ENCODE results near the gene TAS2R50. TPM values are rescaled to one million over a fixed set of nuclear protein-coding genes. Genes with fewer than 3 reads are reported as not detected.
"Not testable (repeated sequence)": the region's sequence is repeated elsewhere in the genome, so short reads cannot be mapped to it uniquely, and the experiment has no call there.

TAS2R50 gene, protein sequence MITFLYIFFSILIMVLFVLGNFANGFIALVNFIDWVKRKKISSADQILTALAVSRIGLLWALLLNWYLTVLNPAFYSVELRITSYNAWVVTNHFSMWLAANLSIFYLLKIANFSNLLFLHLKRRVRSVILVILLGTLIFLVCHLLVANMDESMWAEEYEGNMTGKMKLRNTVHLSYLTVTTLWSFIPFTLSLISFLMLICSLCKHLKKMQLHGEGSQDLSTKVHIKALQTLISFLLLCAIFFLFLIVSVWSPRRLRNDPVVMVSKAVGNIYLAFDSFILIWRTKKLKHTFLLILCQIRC
- total RNA-seq: 1 to 10 TPM; 2.0 to 3.2 TPM
- long read RNA-seq, donor 1: 0 reads
- long read RNA-seq, donor 2: 0 reads

DNA sequence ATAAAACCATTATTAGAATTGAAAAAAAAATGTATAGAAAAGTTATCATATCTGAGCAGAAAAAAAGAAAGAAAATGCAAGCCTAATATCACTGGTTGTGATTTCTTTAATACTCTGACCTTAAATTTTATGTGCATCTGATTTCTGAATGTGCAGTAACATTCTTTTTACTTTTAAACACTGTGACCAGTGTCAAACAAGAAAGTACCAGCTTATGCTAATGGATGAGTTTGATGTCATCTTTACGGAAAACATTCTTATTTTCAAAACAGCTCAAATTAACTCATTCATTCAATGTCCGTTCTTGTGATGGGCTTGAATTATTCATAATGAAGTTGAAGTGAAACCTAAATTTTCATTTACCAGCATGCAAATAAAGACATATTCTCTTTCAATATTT, at the start of gene TAS2R50:
TSS of gene TAS2R50 (minus strand) at position 101 of the 400 bp plus-strand sequence. CDS start at position 49, 52 bp downstream.
- intact Hi-C loops (cut with DNase I): no loop called here
- no peak for DNase-seq (ENCODE audit: low spot score)

DNA sequence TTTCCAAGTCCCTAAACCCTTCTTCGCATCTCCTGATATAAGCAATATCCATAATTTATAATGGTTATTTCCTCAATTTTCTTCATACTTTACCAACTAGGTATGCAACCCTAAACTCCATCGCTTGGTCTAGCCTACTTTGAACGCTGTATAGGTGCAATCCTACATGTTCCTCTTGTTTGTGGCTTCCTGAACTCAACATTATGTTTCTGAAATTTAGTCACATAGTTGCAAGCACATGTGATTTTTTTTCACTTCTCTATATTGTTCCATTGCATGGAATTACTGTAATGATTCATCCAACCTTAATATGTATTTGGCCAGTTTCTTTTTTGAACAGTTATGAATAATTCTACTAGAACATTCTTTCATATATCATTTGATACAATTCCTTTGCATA, 47.2 kb upstream of the TAS2R50 start:
- DNase-seq (ENCODE audit: low spot score); intact Hi-C loops (cut with DNase I): not testable (repeated sequence)

DNA sequence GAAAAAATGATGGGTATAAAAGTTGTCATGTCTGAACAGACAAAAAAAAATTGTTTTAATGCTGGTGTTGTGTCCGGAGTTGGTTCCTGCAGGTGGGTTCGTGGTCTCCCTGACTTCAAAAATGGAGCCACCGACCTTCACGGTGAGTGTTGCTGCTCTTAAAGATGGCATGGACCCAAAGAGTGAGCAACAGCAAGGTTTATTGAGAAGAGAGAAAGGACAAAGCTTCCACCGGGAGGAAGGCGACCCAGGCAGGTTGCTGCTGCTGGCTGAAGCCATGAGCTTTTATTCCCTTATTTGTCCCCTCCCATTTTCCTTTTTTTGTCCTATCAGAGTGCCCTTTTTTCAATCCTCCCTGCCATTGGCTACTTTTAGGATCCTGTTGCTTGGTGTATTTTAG, 44.6 kb upstream of the TAS2R50 start, which contains the start of gene TAS2R31:
TSS of gene TAS2R31 (minus strand) at position 101 of the 400 bp plus-strand sequence. CDS start at position 29, 72 bp downstream.
- DNase-seq (ENCODE audit: low spot score): no peak
- intact Hi-C loops (cut with DNase I): no loop called here

DNA sequence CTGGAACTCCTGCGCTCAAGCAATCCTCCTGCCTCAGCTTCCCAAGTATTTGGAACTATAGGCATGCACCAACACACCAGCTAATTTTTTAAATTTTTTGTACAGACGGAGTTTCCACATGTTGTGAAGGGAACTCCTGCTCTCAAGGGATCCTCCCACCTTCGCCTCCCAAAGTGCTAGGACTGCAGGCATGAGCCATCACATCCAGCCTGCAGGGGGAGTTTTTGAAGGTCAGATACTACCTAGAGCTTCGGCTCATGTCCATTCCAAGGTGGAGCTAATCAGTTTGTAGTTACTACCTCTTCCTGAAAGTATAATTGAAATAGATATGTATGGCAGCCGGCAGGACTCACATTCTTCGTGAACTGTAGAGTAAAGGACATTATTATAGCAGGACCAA, 39.4 kb upstream of the TAS2R50 start:
- intact Hi-C loops (cut with DNase I): no loop called here
- DNase-seq (ENCODE audit: low spot score): no peak

DNA sequence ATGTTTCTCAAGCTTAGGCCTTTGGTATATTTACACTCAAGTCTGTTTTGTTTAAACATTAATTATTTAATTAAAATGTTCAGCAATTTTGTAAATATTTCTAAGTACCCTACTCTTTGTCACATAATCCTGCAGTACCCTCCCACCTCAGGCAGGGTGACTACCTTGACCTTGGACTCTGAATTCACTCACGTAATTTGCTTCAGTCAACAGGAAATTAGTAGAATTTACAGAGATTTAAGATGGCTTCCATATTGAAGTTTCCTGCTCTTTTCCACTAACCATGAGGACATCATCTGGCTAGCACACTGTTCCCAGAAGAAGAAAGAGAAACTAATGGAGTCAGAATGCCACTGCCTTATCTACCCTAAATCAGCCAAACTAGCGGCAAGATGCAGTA, 36.7 kb upstream of the TAS2R50 start:
- DNase-seq (ENCODE audit: low spot score): no peak
- intact Hi-C loops (cut with DNase I): no loop called here

DNA sequence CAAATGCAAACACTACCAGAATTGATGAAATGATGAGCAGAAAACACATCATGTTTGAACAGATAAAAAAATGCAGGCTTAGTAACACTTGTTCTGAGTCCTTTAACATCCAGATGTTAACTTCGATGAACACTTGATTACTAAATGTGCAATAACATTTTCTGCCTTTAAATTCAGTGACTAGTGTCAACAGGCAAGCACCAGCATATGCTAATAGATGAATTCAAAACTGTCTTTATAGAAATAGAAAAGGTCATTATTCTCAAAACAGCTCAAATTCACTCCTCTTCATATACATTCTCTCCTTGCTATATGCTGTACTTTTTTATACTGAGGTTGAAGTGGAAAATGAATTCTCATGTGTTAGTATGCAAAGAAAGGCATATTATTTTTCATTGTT, 35.8 kb upstream of the TAS2R50 start, which contains the start of gene TAS2R19:
TSS of gene TAS2R19 (minus strand) at position 101 of the 400 bp plus-strand sequence. CDS start at position 52, 49 bp downstream.
- intact Hi-C loops (cut with DNase I): no loop called here
- DNase-seq (ENCODE audit: low spot score): no peak

DNA sequence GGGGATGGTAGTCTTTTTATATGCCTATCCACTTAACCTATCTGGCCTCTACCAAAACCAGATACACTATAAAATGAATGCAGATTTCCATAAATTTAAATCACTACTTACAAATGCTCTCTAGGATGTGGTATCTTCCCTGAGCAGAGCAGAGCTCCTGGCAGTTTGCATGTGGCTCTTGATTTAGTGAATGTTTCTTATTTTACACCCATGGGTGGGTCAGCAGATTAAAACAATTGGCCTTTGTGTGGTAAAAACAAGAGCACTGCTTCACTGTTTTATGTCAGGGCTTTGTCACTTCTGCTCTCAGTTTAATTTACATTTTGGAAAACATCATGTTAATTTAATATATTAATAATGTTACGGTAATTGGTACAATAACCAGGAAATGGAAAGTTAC, 30.2 kb upstream of the TAS2R50 start:
- no peak for DNase-seq (ENCODE audit: low spot score)
- intact Hi-C loops (cut with DNase I): loop anchor here in 1 of 2 donors (5.0 kb wide), 1 partner anchor 55 kb away; no protein-coding TSS in a partner anchor

DNA sequence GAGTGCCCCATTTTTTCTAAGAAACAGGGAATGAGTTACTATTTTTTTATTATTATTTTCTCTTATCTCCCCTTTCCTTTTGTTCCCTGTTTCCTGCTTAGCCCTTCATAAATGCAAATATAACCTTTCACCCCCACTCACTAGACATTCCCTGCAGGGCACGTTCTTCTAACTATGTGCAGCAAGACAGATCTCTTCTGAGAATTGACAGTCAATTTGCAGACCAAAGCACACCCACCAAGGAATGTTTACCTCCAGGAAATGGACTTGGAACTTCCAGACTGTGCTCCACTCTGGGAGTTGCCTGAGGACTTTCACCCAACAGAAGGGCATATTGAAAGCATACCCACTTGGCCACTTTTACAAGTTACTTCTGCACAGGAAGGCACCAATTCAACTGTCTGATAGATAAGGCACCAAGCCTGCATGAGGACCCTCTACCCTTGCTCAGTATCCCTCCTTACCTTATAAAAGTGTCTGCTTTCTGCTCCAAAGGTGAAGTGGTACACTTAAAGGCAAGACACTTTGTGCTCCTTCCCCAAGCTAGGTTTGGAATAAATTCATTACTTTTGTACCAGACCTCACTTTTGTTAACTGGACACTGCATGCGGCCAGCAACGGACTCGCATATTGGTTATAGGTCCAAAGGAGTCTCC, 29.2 kb upstream of the TAS2R50 start:
- no peak for DNase-seq (ENCODE audit: low spot score)
- intact Hi-C loops (cut with DNase I): loop anchor here in 1 of 2 donors (5.0 kb wide), 1 partner anchor 56 kb away; no protein-coding TSS in a partner anchor

DNA sequence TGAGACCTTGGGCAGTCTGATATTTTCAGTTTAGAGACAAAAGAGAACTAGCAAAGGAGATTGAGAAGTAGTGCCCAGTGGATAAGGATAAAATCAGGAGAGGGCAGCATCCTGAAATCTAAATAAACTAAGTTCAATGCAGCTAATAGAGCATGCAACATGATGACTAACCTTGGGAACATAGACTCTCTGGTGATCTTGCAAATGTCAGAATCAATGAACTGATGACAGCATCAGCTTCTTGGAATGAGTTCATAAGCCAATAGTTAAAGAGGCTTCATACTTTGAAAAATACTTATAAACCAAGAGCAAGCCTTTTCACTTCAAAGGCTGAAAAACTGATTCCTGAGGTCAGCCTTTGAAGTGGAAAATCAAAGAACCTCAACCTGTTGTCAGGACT, 27.5 kb upstream of the TAS2R50 start:
- no peak for DNase-seq (ENCODE audit: low spot score)
- intact Hi-C loops (cut with DNase I): no loop called here

DNA sequence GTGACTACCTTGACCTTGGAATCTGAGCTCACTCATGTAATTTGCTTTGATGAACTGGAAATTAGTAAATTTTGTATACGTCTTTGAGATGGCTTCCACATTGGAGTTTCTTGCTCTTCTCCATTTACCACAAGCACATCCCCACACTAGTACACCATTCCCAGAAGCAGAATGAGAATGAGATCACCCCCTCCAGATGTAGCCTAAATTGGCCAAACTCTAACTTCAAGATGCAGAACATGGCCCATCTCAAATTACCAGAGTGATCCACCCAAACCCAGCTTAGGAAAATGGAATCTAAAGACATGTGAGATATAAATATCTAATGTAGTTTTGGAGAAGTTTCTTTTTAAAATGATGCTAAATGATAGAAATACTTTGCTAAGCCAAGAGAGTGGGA, 20.9 kb upstream of the TAS2R50 start:
- DNase-seq (ENCODE audit: low spot score): no peak
- intact Hi-C loops (cut with DNase I): no loop called here

DNA sequence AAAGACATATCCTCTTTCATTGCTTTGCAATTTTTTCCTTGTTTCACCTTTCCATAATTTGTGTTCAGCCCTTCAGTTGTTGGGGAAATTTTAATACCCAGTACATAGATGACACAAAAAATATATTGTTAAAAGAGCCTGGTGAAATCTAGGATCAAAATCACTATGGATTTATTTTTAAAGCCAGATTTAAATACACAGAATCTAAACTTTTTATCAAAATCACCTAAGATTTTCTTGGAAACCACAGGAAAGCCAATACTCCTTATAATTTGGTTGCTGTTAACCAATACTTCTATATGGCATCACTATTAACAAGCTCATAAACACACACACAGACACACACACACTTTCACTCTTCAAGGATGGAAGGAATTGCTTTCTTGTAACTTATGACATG, 11.5 kb upstream of the TAS2R50 start, which contains the start of gene TAS2R20:
TSS of gene TAS2R20 (minus strand) at position 101 of the 400 bp plus-strand sequence. CDS start 429 bp downstream, outside the sequence.
- no peak for DNase-seq (ENCODE audit: low spot score)
- intact Hi-C loops (cut with DNase I): no loop called here

DNA sequence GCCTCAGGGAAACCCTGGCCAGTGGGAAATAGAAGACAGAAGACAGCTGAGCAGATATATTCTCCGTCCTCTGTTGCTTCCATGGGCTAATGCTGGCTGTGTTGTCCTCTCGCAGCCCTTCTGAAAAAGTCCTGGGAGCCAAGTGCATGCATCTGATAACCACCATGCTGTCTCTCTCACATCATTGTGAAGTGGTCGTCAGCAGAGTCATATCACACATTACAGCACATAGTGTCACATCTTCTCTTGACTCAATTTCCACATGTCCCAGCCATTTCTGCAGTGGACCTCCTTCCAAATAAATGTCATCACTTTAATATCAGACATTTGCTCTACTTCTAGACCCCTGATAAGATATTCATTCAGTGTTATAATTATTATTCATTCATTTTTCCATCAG, 7.6 kb upstream of the TAS2R50 start:
- no peak for DNase-seq (ENCODE audit: low spot score)
- intact Hi-C loops (cut with DNase I): no loop called here

DNA sequence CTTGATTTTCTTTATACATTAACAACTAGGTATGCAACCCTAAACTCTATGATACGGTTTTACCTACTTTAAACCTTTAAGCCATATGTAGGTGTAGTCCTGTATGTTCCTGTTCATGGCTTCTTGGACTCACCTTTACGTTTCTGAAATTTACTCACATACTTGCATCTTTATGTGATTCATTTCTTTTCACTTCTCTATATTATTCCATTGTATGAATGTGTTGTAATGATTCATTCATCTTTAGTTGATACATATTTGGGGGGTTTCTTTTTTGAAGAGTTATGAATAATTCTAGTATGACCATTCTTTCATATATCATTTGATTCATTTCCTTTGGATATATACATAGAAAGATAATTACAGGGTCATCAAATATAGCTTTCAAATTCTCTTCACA, 2.4 kb upstream of the TAS2R50 start:
- intact Hi-C loops (cut with DNase I): no loop called here
- no peak for DNase-seq (ENCODE audit: low spot score)

DNA sequence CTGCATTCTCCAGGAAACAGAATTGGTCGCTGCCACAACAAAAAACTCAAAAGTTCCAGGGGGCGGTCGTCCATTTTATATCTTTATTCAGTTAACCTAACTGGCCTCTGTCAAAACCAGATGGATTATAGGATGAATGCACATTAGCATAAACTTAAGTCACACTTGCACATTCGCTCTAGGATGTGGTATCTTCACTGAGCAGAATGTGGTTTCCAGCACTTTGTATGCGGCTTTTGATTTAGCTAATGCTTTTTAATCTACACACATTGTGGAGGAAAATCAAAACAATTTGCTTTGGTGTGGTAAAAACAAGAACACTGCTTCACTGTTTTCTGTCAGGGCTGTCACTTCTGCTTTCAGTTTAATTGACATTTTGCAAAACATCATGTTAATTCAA, 4.5 kb downstream of the TAS2R50 start:
- intact Hi-C loops (cut with DNase I): no loop called here
- DNase-seq (ENCODE audit: low spot score): no peak

DNA sequence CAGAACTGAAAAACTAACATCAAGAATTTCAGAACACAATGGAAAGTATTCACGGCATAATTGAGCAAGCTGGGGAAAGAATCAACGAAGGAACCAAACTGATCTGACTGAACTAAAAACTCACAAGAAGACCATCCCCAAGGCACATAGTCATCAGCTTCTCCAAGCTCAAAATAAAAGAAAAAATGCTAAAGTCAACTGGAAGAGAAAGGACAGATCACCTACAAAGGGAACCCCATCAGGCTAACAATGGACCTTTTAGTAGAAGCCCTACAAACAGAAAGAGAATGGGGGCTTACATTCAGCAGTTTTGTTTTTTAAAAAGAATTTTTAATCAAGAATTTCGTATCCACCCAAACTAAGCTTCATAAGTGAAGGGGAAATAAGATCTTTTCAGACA, 11.7 kb downstream of the TAS2R50 start:
- intact Hi-C loops (cut with DNase I): no loop called here
- DNase-seq (ENCODE audit: low spot score): no peak

DNA sequence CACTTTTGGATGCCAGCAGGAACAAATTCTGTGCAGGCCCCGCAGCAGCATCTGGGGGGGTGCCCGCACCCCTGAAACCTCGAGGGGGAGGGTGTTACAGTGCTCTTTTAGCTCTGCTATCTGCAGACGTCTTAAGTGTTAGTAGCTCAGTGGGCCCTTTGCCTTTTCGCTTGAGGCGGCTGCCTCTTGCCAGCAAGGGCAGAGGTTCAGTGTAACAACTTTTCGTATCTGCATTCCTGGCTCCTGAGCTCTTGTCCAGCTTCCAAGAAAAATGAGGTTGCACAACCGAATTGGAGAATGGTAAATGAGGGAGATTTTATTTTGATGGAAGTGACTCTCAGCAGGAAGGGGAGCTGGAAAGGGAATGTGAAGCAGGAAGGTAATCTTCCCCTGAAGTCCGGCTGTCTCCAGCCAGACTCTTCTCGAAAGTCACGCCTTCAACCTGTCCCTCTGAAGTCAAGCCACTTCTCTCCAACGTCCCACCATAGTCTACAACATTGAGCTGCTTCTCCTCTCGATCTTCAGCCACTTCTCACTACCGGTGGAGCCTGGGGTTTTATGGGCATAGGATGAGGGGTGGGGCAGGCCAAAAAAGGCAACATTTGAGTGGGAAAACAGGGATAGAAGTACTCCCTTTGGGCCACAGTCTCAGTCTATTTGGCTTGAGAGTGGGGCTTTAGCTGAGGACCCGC, 17.8 kb downstream of the TAS2R50 start:
- intact Hi-C loops (cut with DNase I): no loop called here
- DNase-seq (ENCODE audit: low spot score): peak; percentile 76

DNA sequence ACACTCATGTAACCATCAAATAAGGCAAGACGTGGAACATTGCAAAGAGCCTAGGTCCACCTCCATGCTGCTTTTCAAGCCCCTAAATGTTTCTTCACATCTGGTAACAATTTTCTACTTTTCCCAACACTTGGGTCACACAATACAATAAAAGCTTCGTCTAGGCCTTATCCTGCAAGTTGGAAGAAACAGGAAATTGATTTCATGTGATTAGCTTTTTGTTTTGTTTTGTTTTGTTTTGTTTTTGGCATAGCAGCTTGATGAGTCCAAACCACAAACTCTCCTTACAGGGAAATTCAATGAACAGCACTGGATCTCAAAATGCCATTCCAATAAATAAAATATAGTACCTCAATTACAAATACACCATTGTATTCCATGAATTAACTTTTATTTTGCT, 19.3 kb downstream of the TAS2R50 start:
- intact Hi-C loops (cut with DNase I): no loop called here
- DNase-seq (ENCODE audit: low spot score): no peak

DNA sequence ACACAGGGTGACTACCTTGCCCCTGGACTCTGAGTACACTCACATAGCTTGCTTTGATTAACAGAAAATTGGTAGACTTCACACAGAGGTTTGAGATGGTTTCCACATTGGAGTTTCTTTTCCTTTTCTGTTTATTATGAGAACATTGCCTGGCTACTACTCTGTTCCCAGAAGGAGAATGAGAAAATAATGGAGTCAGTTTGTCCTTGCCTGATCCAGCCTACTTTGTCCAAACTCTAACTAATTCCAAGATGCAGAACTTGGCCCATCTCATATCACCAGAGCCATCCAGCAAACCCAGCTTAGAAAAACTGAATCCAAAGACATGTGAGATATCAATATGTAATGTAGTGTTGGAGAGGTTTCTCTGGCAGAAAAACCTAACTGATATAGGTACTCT, 20.4 kb downstream of the TAS2R50 start:
- intact Hi-C loops (cut with DNase I): no loop called here
- no peak for DNase-seq (ENCODE audit: low spot score)

DNA sequence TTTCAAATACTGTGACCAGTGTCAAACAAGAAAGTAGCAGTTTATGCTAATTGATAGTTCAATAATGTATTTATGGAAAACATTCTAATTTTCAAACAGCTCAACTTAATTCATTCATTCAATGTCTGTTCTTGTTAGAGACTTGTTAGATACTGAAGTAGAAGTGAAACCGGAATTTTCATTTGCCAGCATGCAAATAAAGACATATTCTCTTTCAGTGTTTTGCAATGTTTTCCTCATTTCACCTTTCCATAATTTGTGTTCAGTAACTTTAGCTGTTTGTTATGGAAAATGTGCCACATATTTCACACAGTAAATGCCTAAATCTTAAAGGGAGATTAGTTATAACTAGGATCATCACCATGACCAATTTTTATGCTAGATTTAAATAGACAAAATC, 21.2 kb downstream of the TAS2R50 start:
- intact Hi-C loops (cut with DNase I): no loop called here
- no peak for DNase-seq (ENCODE audit: low spot score)

DNA sequence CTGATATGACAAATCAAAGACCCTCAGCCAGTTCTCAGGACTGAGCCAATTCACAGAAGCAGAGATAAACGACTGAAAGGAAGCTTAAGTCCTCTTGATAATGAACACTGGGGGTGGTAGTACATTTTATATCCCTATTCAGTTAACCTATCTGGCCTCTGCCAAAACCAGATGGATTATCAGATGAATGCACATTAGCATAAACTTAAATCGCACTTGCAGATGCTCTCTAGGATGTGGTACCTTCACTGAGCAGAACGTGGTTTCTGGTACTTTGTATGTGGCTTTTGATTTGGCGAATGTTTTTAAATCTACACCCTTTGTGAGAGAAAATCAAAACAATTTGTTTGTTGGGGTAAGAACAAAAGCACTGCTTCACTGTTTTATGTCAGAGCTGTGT, 26.5 kb downstream of the TAS2R50 start:
- no peak for DNase-seq (ENCODE audit: low spot score)
- intact Hi-C loops (cut with DNase I): no loop called here

Data from posterior vena cava (tissue), 2 donors.